MM.1S (cell line): ENCODE results near the gene ANKRD2.
"Not testable (repeated sequence)": the region's sequence is repeated elsewhere in the genome, so short reads cannot be mapped to it uniquely, and the experiment has no call there.

Experiments
- EZH2 ChIP-seq: fragments of 300-600 bp; sonication (generic); optimal IDR thresholded peaks from 2 replicates; pipeline ENCODE3; 2017; ENCODE audit warnings: low read depth, mild to moderate bottlenecking, antibody characterized with exemption, low read length, mixed read lengths
- TF ChIP-seq, protein P1 (sequence below): fragments of 300-600 bp; sonication (generic); IDR thresholded peaks from 2 replicates; pipeline ENCODE4 v1.5.1; 2016; ENCODE audit warnings: antibody characterized with exemption, low read length, mixed read lengths

DNA sequence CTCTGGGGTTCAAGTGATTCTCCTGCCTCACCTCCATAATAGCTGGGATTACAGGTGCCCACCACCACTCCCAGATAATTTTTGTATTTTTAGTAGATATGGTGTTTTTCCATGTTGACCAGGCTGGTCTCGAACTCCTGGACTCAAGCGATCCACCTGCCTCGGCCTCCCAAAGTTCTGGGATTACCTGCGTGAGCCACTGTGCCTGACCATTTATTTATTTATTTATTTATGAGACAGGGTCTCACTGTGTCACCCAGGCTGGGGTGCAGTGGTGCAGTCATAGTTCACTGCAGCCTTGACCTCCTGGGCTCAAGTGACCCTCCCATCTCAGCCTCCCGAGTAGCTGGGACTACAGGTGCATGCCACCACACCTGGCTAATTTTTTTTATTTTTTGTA lies 18.2 kb upstream of the ANKRD2 start:
- TF ChIP-seq, protein P1, sequence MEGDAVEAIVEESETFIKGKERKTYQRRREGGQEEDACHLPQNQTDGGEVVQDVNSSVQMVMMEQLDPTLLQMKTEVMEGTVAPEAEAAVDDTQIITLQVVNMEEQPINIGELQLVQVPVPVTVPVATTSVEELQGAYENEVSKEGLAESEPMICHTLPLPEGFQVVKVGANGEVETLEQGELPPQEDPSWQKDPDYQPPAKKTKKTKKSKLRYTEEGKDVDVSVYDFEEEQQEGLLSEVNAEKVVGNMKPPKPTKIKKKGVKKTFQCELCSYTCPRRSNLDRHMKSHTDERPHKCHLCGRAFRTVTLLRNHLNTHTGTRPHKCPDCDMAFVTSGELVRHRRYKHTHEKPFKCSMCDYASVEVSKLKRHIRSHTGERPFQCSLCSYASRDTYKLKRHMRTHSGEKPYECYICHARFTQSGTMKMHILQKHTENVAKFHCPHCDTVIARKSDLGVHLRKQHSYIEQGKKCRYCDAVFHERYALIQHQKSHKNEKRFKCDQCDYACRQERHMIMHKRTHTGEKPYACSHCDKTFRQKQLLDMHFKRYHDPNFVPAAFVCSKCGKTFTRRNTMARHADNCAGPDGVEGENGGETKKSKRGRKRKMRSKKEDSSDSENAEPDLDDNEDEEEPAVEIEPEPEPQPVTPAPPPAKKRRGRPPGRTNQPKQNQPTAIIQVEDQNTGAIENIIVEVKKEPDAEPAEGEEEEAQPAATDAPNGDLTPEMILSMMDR, result not testable (repeated sequence)
- not testable (repeated sequence) for TF ChIP-seq EZH2
